Brain microvascular endothelial cell (primary cell): ENCODE data around the gene PRLHR.

Experiments
- DNase-seq: peaks from one replicate; pipeline ENCODE4 v3.0.0-alpha.2; 2020
- H3K27ac ChIP-seq: fragments of 250-450 bp; sonication (Bioruptor Pico); 2 replicates; pipeline ENCODE4 v1.5.1; 2020; ENCODE audit warnings: mild to moderate bottlenecking, moderate library complexity
- H3K27me3 ChIP-seq: fragments of 250-450 bp; sonication (Bioruptor Pico); replicated peaks from 2 replicates; pipeline ENCODE4 v1.5.1; 2020; ENCODE audit warnings: mild to moderate bottlenecking
- H3K36me3 ChIP-seq: fragments of 250-450 bp; sonication (Bioruptor Pico); replicated peaks from 2 replicates; pipeline ENCODE4 v1.5.1; 2020; ENCODE audit warnings: mild to moderate bottlenecking
- H3K4me3 ChIP-seq: 2 replicates; pipeline ENCODE4 v1.5.1; 2011; ENCODE audit warnings: low read depth, mild to moderate bottlenecking, control low read depth, low read length, moderate library complexity
- CTCF ChIP-seq: IDR thresholded peaks from 2 replicates; pipeline ENCODE4 v1.5.1; 2011; ENCODE audit warnings: low read depth, mild to moderate bottlenecking, moderate library complexity, low read length, control low read depth, inconsistent platforms; ENCODE audit errors: missing control alignments
- in situ Hi-C: cut with HindIII; loops from 2 replicates; pipeline ENCODE4 v1.10.0; 2017; ENCODE audit warnings: low sequenced_read_pairs, low pct_ligation_motif_present

PRLHR gene

GRCh38 chr10:118580702-118581101 is 14.7 kb downstream of the PRLHR start:
- DNase-seq, result no peak
- in situ Hi-C loops, result no loop called here
- H3K4me3 ChIP-seq, result no peak overlapping the region
- no peak overlapping the region for H3K27ac ChIP-seq
- no peak for TF ChIP-seq CTCF
- no peaks in the 10 kb centered on the region for H3K27me3 ChIP-seq
- no peaks in the 10 kb centered on the region for H3K36me3 ChIP-seq

- no peak for TF ChIP-seq CTCF
- in situ Hi-C loops, result no loop called here
- DNase-seq, result no peak
- no peaks in the 10 kb centered on the region for H3K36me3 ChIP-seq
- no peak overlapping the region for H3K4me3 ChIP-seq
- no peak overlapping the region for H3K27ac ChIP-seq
- no peaks in the 10 kb centered on the region for H3K27me3 ChIP-seq
These were observed 21.9 kb downstream of the PRLHR start for GRCh38 chr10:118573512-118573911.

- H3K27me3 ChIP-seq, result no peaks in the 10 kb centered on the region
- H3K36me3 ChIP-seq, result no peaks in the 10 kb centered on the region
- in situ Hi-C loops, result no loop called here
- H3K4me3 ChIP-seq, result no peak overlapping the region
- no peak for TF ChIP-seq CTCF
- no peak for DNase-seq
- H3K27ac ChIP-seq, result no peak overlapping the region
These were observed 23.0 kb downstream of the PRLHR start for GRCh38 chr10:118572256-118573041.

GRCh38 chr10:118571123-118571522 is 24.3 kb downstream of the PRLHR start:
- no peak for TF ChIP-seq CTCF

GRCh38 chr10:118570591-118570990 is 24.9 kb downstream of the PRLHR start:
- in situ Hi-C loops, result no loop called here
- DNase-seq, result no peak
- Histone ChIP-seq H3K27ac (no peak overlapping the region), H3K36me3 (no peaks in the 10 kb centered on the region), H3K27me3 (no peaks in the 10 kb centered on the region), H3K4me3 (no peak overlapping the region)
- no peak for TF ChIP-seq CTCF

More at GRCh38 chr10:118571123-118571522, 24.3 kb downstream of the PRLHR start:
- H3K36me3 ChIP-seq, result no peaks in the 10 kb centered on the region
- H3K27me3 ChIP-seq, result no peaks in the 10 kb centered on the region
- H3K4me3 ChIP-seq, result no peak overlapping the region
- no peak for DNase-seq
- in situ Hi-C loops, result no loop called here
- H3K27ac ChIP-seq, result no peak overlapping the region

- no peak for TF ChIP-seq CTCF
- in situ Hi-C loops, result no loop called here
- Histone ChIP-seq H3K27me3 (no peaks in the 10 kb centered on the region), H3K27ac (no peak overlapping the region), H3K36me3 (no peaks in the 10 kb centered on the region), H3K4me3 (no peak overlapping the region)
- DNase-seq, result no peak
These were observed 25.6 kb downstream of the PRLHR start for GRCh38 chr10:118569882-118570252.
